ENCODE data around the gene FOXJ1.

DNA sequence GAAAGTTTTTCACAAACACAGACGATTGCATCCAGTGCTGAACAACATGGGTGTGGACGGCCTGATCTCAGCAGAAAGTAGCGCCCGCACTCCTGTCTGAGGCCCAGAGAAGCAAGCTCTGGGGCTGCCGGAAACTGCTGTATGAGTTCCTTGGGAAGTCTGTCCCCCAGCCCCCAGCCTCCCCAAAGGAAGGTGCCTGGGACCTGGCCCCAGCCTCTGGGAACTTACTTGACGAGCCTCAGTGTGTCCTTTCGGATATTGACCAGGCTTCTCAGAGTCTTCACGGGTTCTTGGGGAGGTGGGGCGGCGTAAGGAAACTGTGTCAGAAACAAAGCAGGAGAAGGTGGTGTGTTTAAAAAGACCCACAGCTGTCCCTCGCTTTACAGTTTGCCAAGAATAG, 32.4 kb upstream of the FOXJ1 start:
- TF ChIP-seq EP300 (IDR thresholded peaks at IDR 0.05; ENCODE audit: low read depth) = no peak
- TF ChIP-seq CTCF (IDR thresholded peaks at IDR 0.05) = no peak
